GM18499 (cell line): Measurements from ENCODE around the gene ARL4C.
"Not testable (repeated sequence)": the region's sequence is repeated elsewhere in the genome, so short reads cannot be mapped to it uniquely, and the experiment has no call there.

Experiments used
- ATAC-seq: cut with Tn5 transposase; IDR thresholded peaks from one replicate; pipeline ENCODE4 v1.9.1; 2021; ENCODE audit warnings: moderate number of reproducible peaks; ENCODE audit not compliant: insufficient read depth, unreplicated experiment

The ARL4C gene

DNA sequence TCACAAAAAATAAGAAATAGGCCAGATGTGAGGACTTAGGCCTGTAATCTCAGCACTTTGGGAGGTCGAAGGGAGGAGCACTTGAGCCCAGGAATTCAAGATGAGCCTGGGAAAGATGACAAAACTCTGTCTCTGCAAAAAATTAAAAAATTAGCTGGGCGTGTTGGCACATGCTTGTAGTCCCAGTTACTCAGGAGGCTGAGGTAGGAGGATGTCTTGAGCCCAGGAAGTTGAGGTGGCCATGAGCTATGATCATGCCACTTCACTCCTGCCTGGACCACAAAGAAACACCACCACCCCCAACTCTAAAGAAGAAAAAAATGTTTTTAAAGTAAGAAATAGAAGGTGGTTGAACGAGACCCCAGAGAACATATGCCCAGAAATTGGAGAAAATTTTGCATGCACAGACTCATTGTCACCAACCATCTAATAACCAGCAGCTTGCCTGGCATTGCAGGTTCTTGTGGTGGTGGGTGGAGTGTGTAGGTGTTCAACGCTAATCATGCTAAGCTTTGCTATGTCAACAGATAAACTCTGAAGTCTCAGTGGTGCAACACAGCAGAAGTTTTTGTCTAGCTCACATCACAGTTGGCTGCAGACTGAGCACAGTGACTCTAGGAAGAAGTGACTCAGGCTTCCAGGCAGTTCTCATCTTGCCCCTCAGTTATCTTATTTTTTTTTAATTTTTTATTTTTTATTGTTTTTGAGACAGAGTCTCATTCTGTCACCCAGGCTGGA is 18.6 kb downstream of the ARL4C start:
- no peak for ATAC-seq

DNA sequence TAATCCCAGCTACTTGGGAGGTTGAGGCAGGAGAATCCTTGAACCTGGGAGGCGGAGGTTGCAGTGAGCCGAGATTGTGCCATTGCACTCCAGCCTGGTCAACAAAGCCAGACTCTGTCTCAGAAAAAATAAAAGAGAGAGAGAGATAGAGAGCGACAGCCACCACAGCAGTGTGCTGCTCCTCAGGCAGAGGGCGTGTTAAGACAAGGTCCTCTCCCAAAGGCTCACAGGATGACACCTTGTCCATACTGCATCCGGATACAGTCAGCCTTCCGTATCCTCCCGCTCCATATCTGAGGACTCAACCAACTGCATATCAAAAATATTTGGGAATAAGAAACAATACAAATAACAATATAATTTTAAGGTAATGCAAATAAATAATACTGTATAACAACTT is 20.1 kb downstream of the ARL4C start:
- no peak for ATAC-seq

DNA sequence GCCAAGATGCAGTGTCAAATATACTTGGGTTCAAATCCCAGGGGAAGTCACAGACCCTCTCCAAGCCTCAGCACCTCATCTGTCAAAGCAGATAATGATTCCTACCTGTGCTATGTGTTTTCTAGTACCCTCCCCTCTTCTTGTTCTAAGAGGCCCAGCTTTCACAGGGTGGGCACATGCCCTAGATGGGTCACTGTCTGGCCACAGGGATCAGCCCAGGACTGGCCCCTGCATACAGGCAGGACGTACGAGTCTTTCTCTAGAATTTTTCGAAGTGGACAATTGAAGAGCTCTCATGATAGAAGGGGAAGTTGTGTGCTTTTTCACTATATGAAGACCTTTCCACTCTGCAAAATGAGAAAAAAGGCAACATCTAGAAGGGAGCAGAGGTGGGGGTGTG is 22.2 kb downstream of the ARL4C start:
- no peak for ATAC-seq

- no peak for ATAC-seq
These were observed 24.7 kb downstream of the ARL4C start for GRCh38 chr2:234472155-234472554.

DNA sequence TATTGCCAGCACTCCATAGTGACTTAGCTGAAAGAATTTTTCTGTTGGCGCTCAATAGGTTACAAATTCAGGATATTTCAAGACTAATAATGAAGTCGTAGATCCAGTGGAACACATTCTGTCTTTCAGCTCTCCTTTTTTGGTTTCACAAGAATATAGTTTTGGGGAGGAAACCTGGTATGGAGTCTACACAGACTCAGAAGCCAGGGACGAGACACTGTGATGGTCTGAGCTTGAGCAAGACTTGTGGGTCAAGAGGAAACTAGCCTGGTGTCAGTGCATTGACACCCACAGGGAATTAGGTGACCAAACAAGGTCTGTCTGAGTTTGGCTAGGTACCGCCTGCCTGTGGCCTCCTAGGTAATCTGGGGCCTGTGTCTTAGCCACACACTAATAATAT is 26.9 kb downstream of the ARL4C start:
- ATAC-seq: no peak

- no peak for ATAC-seq
These were observed 27.5 kb downstream of the ARL4C start for GRCh38 chr2:234469251-234469845.

- no peak for ATAC-seq
These were observed 28.4 kb downstream of the ARL4C start for GRCh38 chr2:234468503-234468902.

GRCh38 chr2:234467289-234467688 is 29.6 kb downstream of the ARL4C start:
- no peak for ATAC-seq

GRCh38 chr2:234464291-234464645 is 32.6 kb downstream of the ARL4C start:
- no peak for ATAC-seq

GRCh38 chr2:234463626-234464290 is 33.1 kb downstream of the ARL4C start:
- no peak for ATAC-seq

- ATAC-seq: no peak
These were observed 34.5 kb downstream of the ARL4C start for GRCh38 chr2:234462218-234462992.

- no peak for ATAC-seq
These were observed 37.4 kb downstream of the ARL4C start for GRCh38 chr2:234459401-234460009.

- ATAC-seq: no peak
These were observed 38.4 kb downstream of the ARL4C start for GRCh38 chr2:234458466-234458865.

- ATAC-seq: no peak
These were observed 39.5 kb downstream of the ARL4C start for GRCh38 chr2:234457421-234457820.

DNA sequence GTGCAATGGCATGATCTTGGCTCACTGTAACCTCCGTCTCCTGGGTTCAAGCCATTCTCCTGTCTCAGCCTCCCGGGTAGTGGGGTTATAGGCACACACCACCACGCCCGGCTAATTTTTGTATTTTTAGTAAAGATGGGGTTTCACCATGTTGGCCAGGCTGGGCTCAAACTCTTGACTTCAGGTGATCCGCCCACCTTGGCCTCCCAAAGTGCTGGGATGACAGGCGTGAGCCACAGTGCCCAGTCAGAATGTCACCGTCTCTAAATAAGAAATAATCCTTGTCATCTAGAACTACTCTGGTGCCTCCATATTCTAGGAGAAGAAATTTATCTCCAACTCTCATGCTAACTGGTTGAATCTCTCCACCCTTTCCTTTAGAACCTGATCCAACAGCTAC is 41.6 kb downstream of the ARL4C start:
- not testable (repeated sequence) for ATAC-seq

DNA sequence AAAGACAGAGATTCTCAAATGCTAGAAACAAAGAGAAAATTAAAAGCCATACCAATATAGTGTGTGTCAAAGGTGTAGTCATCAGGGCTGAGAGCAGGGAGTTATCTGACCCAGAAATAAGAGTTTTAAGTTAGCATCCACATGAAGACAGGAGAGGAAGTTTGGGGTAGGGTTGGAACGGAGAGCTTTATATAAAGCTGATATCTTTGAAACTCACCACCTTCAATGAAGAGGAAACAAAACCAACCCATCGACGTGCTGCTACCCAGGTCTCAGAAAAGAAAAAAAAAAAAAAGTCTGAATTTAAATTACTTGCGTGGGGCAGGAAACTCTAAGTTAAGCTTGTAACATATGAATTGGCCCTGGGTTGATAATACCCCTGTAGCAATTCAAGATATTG is 42.4 kb downstream of the ARL4C start:
- no peak for ATAC-seq

DNA sequence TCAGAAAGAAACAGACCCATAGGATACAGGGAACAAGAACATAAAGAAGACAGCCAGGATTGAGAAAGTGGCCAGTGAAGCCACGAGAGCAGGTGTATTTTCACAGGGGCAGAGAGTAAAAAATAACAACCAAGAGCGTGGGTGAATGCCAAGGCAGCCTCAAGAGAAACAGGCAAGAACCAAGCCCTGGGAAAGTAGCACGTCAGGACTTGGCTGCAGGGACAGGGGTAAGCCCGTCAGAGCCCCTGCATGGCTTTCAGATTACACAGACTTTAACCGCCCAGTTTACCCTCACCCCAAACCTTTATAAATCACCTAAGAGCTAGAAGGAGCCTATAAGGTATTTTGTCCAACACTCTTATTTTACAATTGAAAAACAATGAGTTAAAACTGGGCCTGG is 43.7 kb downstream of the ARL4C start:
- no peak for ATAC-seq

DNA sequence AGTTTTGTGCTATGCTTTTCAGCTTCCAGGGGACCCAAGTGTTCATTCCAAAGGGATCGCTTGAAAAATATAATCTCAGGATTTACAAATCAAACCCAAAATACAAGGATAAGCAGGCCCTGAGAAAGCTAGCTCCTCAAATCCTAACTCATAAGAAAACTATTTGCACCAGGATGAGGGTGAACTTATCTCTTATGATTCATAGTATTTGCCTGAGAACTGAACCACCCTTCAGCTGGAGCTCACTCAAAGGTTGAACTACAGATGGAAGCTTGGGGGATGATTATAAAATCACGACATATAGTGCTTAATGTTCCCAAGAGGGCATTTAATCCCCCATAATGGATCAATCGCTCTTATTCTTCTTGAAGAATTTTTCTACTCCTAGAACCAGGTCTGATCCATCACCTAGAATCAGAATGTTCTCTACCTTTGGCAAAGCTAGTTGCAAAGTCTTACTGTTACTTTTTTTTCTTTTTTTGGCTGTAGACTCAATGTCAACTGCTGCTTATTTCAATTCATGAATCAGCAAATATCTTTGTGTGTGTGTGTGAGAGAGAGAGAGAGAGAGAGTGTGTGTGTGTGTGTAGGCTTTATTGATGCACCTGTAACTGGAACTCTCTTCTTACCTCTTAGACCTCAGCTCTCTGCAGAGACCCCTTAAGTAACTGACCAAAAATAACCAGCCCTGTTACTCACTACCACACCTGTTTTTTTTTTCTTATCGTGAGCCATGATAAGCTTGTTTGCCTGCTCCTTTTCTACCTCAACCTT is 44.8 kb downstream of the ARL4C start:
- ATAC-seq: no peak

GRCh38 chr2:234451242-234451641 is 45.6 kb downstream of the ARL4C start:
- no peak for ATAC-seq
